Brain microvascular endothelial cell (primary cell): ENCODE measurements around the gene CATSPER4.

Experiments used
- DNase-seq: peaks from one replicate; pipeline ENCODE4 v3.0.0-alpha.2; 2020
- H3K27ac ChIP-seq: fragments of 250-450 bp; sonication (Bioruptor Pico); 2 replicates; pipeline ENCODE4 v1.5.1; 2020; ENCODE audit warnings: mild to moderate bottlenecking, moderate library complexity
- H3K27me3 ChIP-seq: fragments of 250-450 bp; sonication (Bioruptor Pico); replicated peaks from 2 replicates; pipeline ENCODE4 v1.5.1; 2020; ENCODE audit warnings: mild to moderate bottlenecking
- H3K36me3 ChIP-seq: fragments of 250-450 bp; sonication (Bioruptor Pico); replicated peaks from 2 replicates; pipeline ENCODE4 v1.5.1; 2020; ENCODE audit warnings: mild to moderate bottlenecking
- H3K4me3 ChIP-seq: 2 replicates; pipeline ENCODE4 v1.5.1; 2011; ENCODE audit warnings: low read depth, mild to moderate bottlenecking, control low read depth, low read length, moderate library complexity
- CTCF ChIP-seq: IDR thresholded peaks from 2 replicates; pipeline ENCODE4 v1.5.1; 2011; ENCODE audit warnings: low read depth, mild to moderate bottlenecking, moderate library complexity, low read length, control low read depth, inconsistent platforms; ENCODE audit errors: missing control alignments
- in situ Hi-C: cut with HindIII; loops from 2 replicates; pipeline ENCODE4 v1.10.0; 2017; ENCODE audit warnings: low sequenced_read_pairs, low pct_ligation_motif_present

The CATSPER4 gene

GRCh38 chr1:26153966-26154532, 36.4 kb upstream of the CATSPER4 start:
- Histone ChIP-seq H3K27me3 (peaks cover 13% of the 10 kb centered on the region), H3K36me3 (no peaks in the 10 kb centered on the region)
- in situ Hi-C loops, result no loop called here

GRCh38 chr1:26154750-26155149, 35.7 kb upstream of the CATSPER4 start:
- DNase-seq, result no peak
- TF ChIP-seq CTCF, result no peak
- H3K4me3 ChIP-seq, result no peak overlapping the region
- no peak overlapping the region for H3K27ac ChIP-seq
- H3K36me3 ChIP-seq, result no peaks in the 10 kb centered on the region
- in situ Hi-C loops, result no loop called here
- peaks cover 10% of the 10 kb centered on the region for H3K27me3 ChIP-seq

More at GRCh38 chr1:26153966-26154532, 36.4 kb upstream of the CATSPER4 start:
- no peak for TF ChIP-seq CTCF
- DNase-seq, result no peak
- H3K4me3 ChIP-seq, result no peak overlapping the region
- no peak overlapping the region for H3K27ac ChIP-seq

GRCh38 chr1:26155370-26156284, 34.8 kb upstream of the CATSPER4 start:
- no peak for TF ChIP-seq CTCF
- Histone ChIP-seq H3K36me3 (no peaks in the 10 kb centered on the region), H3K27me3 (peaks cover 9% of the 10 kb centered on the region), H3K4me3 (no peak overlapping the region), H3K27ac (no peak overlapping the region)
- in situ Hi-C loops, result no loop called here
- no peak for DNase-seq

- Histone ChIP-seq H3K36me3 (no peaks in the 10 kb centered on the region), H3K4me3 (no peak overlapping the region), H3K27me3 (peaks cover 9% of the 10 kb centered on the region), H3K27ac (no peak overlapping the region)
- no peak for TF ChIP-seq CTCF
- in situ Hi-C loops, result no loop called here
- no peak for DNase-seq
Measured at GRCh38 chr1:26156285-26157038, 33.9 kb upstream of the CATSPER4 start.

GRCh38 chr1:26158271-26158907, 32.0 kb upstream of the CATSPER4 start:
- no peaks in the 10 kb centered on the region for H3K36me3 ChIP-seq
- H3K4me3 ChIP-seq, result no peak overlapping the region
- in situ Hi-C loops, result no loop called here
- TF ChIP-seq CTCF, result no peak
- no peak overlapping the region for H3K27ac ChIP-seq
- peaks cover 9% of the 10 kb centered on the region for H3K27me3 ChIP-seq
- DNase-seq, result no peak
